GM23338 (cell line): ENCODE measurements around the gene MYO9A. TPM values are rescaled to one million over a fixed set of nuclear protein-coding genes. Genes with fewer than 3 reads are reported as not detected.

Experiments
- ATAC-seq: fragments of 200-7000 bp; cut with Tn5 transposase; 3 replicates; pipeline ENCODE4 v1.9.1; 2020
- DNase-seq: peaks from one replicate; pipeline ENCODE4 v3.0.0-alpha.2; 2015; ENCODE audit warnings: low spot score
- H2AFZ ChIP-seq: fragments of 200-600 bp; sonication (generic); 2 replicates; pipeline ENCODE4 v1.8.0; 2016; ENCODE audit warnings: antibody characterized with exemption, mild to moderate bottlenecking, moderate library complexity
- H3F3A ChIP-seq: fragments of 200-600 bp; sonication (generic); replicated peaks from 2 replicates; pipeline ENCODE4 v1.8.0; 2017; ENCODE audit warnings: antibody characterized with exemption, mixed run types, low read depth
- H3K27ac ChIP-seq: fragments of 200-600 bp; sonication (generic); 2 replicates; pipeline ENCODE4 v1.6.1; 2016; ENCODE audit warnings: low read depth
- H3K27me3 ChIP-seq: fragments of 200-600 bp; sonication (generic); 2 replicates; pipeline ENCODE4 v1.8.0; 2016; ENCODE audit warnings: mild to moderate bottlenecking, mixed run types, moderate library complexity; ENCODE audit not compliant: insufficient read depth
- H3K36me3 ChIP-seq: fragments of 200-600 bp; sonication (generic); 2 replicates; pipeline ENCODE4 v1.8.0; 2016; ENCODE audit warnings: mild to moderate bottlenecking; ENCODE audit not compliant: insufficient read depth
- H3K4me1 ChIP-seq: fragments of 200-600 bp; sonication (generic); 2 replicates; pipeline ENCODE4 v1.8.0; 2016; ENCODE audit warnings: mild to moderate bottlenecking, moderate library complexity; ENCODE audit not compliant: insufficient read depth
- H3K4me2 ChIP-seq: fragments of 200-600 bp; sonication (generic); 2 replicates; pipeline ENCODE4 v1.7.1; 2017; ENCODE audit warnings: mixed run types
- H3K4me3 ChIP-seq: fragments of 200-600 bp; sonication (generic); 2 replicates; pipeline ENCODE4 v1.6.1; 2016; ENCODE audit warnings: mixed run types
- H3K79me2 ChIP-seq: fragments of 200-600 bp; sonication (generic); replicated peaks from 2 replicates; pipeline ENCODE4 v1.8.0; 2017; ENCODE audit warnings: mild to moderate bottlenecking; ENCODE audit not compliant: insufficient read depth
- H3K9me2 ChIP-seq: fragments of 200-600 bp; sonication (generic); 2 replicates; pipeline ENCODE4 v1.8.0; 2017; ENCODE audit not compliant: insufficient read depth
- H4K20me1 ChIP-seq: fragments of 200-600 bp; sonication (generic); replicated peaks from 2 replicates; pipeline ENCODE4 v1.8.0; 2017; ENCODE audit warnings: mild to moderate bottlenecking; ENCODE audit not compliant: insufficient read depth
- H3K27ac Mint-ChIP-seq: 2 replicates; pipeline ENCODE4 v1.8.0; 2020; ENCODE audit warnings: inconsistent platforms, mild to moderate bottlenecking, moderate library complexity, mixed read lengths
- H3K27me3 Mint-ChIP-seq: 3 replicates; pipeline ENCODE4 v1.8.0; 2022; ENCODE audit warnings: low read depth, mild to moderate bottlenecking, moderate library complexity, mixed read lengths, inconsistent platforms; ENCODE audit not compliant: insufficient read depth, poor library complexity
- H3K36me3 Mint-ChIP-seq: 3 replicates; pipeline ENCODE4 v1.8.0; 2021; ENCODE audit warnings: low read depth, mild to moderate bottlenecking, inconsistent platforms, moderate library complexity, mixed read lengths
- H3K4me1 Mint-ChIP-seq: 3 replicates; pipeline ENCODE4 v1.8.0; 2020; ENCODE audit warnings: mild to moderate bottlenecking, inconsistent platforms, mixed read lengths
- H3K4me3 Mint-ChIP-seq: 3 replicates; pipeline ENCODE4 v1.8.0; 2021; ENCODE audit warnings: moderate library complexity, mild to moderate bottlenecking, inconsistent platforms, mixed read lengths
- H3K9me3 Mint-ChIP-seq: 3 replicates; pipeline ENCODE4 v1.8.0; 2020; ENCODE audit warnings: moderate library complexity, mild to moderate bottlenecking, inconsistent platforms, mixed read lengths
- CREB1 ChIP-seq: fragments of 250-450 bp; sonication (Bioruptor Pico); IDR thresholded peaks from 2 replicates; pipeline ENCODE4 v1.5.0; 2020; ENCODE audit warnings: low read depth, mild to moderate bottlenecking, moderate library complexity
- EZH2 ChIP-seq: fragments of 200-600 bp; sonication (generic); IDR thresholded peaks from one replicate; pipeline ENCODE4 v1.8.0; 2017; ENCODE audit warnings: antibody characterized with exemption, mild to moderate bottlenecking, low read depth; ENCODE audit not compliant: unreplicated experiment
- EZH2phosphoT487 ChIP-seq: fragments of 200-600 bp; sonication (generic); IDR thresholded peaks from one replicate; pipeline ENCODE4 v1.8.1; 2018; ENCODE audit warnings: antibody characterized with exemption; ENCODE audit not compliant: unreplicated experiment
- JUNB ChIP-seq: IDR thresholded peaks from one replicate; pipeline ENCODE4 v1.6.1; 2016; ENCODE audit warnings: antibody characterized with exemption; ENCODE audit not compliant: unreplicated experiment
- NANOG ChIP-seq: IDR thresholded peaks from 2 replicates; pipeline ENCODE4 v1.6.1; 2016; ENCODE audit warnings: antibody characterized with exemption, borderline replicate concordance
- STAT1 ChIP-seq: IDR thresholded peaks from one replicate; pipeline ENCODE4 v1.6.1; 2016; ENCODE audit warnings: antibody characterized with exemption; ENCODE audit not compliant: unreplicated experiment
- ZNF114 ChIP-seq: fragments of 250-450 bp; sonication (Bioruptor Pico); IDR thresholded peaks from 2 replicates; pipeline ENCODE4 v1.5.0; 2020; ENCODE audit warnings: mild to moderate bottlenecking, moderate library complexity
- ZNF331 ChIP-seq: fragments of 250-450 bp; sonication (Bioruptor Pico); IDR thresholded peaks from 2 replicates; pipeline ENCODE4 v1.5.0; 2020; ENCODE audit warnings: low read depth, mild to moderate bottlenecking, moderate library complexity
- polyA plus RNA-seq: library from polyadenylated mRNA; unstranded; fragments of >200 nt; fragmentation: Nextera tagmentation; extraction: Ambion mirVana; gene quantifications from 2 replicates; pipeline ENCODE4 v1.2.1, GENCODE V29; 2016
- total RNA-seq: library from RNA; depleted of rRNA; stranded (reverse); fragments of >200 nt; shearing (Covaris generic); gene quantifications from 2 replicates; pipeline ENCODE4 v1.2.3, GENCODE V29; 2014
- TF ChIP-seq, protein P1 (sequence below), 2 experiments: fragments of 200-600 bp in 1 of 2; sonication (generic) in 1 of 2; conservative IDR thresholded peaks; 2 replicates each; pipeline versions ENCODE4 v1.5.1 to v1.6.1; 2016 to 2017; ENCODE audit warnings: antibody characterized with exemption in 2 of 2, low read depth in 2 of 2, mild to moderate bottlenecking in 2 of 2, moderate library complexity in 1 of 2
- TF ChIP-seq, protein P2 (sequence below): fragments of 250-450 bp; sonication (Bioruptor Pico); IDR thresholded peaks from 2 replicates; pipeline ENCODE4 v1.5.0; 2020; ENCODE audit warnings: mild to moderate bottlenecking, moderate library complexity
- TF ChIP-seq, protein P3 (sequence below): IDR thresholded peaks from one replicate; pipeline ENCODE4 v1.6.1; 2018; ENCODE audit warnings: antibody characterized with exemption; ENCODE audit not compliant: unreplicated experiment

Gene MYO9A
- total and polyA plus RNA-seq, 2 experiments from 2014 or later, result 11.6 to 32.8 TPM

DNA sequence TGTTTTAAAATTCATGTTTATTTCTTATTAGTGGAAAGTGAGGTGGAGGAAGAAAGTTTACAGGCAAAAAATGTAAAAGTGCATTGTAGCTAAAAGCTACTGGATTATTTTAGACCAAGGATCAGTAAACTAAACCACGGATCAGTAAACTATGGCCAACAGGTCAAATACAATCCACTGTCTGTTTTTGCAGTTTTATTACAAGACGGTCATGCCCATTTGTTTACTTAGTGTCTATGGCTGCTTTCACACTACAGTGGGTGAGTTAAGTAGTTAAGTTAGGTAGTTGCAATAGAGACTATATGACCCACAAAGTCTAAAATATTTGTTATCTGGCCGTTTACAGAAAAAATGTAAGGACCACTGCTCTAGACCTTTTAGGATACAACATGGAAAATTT lies 225.6 kb downstream of the MYO9A start:
- Histone ChIP-seq H3K4me1 (no peaks in the 10 kb centered on the region), H3K27me3 (no peaks in the 10 kb centered on the region), H3K36me3 (no peaks in the 10 kb centered on the region), H3F3A (no peaks in the 10 kb centered on the region), H2AFZ (no peak overlapping the region), H3K9me2 (no peaks in the 10 kb centered on the region), H3K4me2 (no peak overlapping the region), H4K20me1 (no peaks in the 10 kb centered on the region), H3K4me3 (no peak overlapping the region), H3K79me2 (no peaks in the 10 kb centered on the region), H3K27ac (no peak overlapping the region)
- no peaks in the 10 kb centered on the region for H3K36me3 Mint-ChIP-seq
- ATAC-seq, result no peak
- no peaks in the 10 kb centered on the region for H3K9me3 Mint-ChIP-seq
- DNase-seq, result no peak
- no peak overlapping the region for H3K27ac Mint-ChIP-seq
- TF ChIP-seq, protein P1, sequence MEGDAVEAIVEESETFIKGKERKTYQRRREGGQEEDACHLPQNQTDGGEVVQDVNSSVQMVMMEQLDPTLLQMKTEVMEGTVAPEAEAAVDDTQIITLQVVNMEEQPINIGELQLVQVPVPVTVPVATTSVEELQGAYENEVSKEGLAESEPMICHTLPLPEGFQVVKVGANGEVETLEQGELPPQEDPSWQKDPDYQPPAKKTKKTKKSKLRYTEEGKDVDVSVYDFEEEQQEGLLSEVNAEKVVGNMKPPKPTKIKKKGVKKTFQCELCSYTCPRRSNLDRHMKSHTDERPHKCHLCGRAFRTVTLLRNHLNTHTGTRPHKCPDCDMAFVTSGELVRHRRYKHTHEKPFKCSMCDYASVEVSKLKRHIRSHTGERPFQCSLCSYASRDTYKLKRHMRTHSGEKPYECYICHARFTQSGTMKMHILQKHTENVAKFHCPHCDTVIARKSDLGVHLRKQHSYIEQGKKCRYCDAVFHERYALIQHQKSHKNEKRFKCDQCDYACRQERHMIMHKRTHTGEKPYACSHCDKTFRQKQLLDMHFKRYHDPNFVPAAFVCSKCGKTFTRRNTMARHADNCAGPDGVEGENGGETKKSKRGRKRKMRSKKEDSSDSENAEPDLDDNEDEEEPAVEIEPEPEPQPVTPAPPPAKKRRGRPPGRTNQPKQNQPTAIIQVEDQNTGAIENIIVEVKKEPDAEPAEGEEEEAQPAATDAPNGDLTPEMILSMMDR (conservative IDR thresholded peaks at IDR 0.05; ENCODE audit: low read depth in 2 of 2), result no peak
- TF ChIP-seq, protein P2, sequence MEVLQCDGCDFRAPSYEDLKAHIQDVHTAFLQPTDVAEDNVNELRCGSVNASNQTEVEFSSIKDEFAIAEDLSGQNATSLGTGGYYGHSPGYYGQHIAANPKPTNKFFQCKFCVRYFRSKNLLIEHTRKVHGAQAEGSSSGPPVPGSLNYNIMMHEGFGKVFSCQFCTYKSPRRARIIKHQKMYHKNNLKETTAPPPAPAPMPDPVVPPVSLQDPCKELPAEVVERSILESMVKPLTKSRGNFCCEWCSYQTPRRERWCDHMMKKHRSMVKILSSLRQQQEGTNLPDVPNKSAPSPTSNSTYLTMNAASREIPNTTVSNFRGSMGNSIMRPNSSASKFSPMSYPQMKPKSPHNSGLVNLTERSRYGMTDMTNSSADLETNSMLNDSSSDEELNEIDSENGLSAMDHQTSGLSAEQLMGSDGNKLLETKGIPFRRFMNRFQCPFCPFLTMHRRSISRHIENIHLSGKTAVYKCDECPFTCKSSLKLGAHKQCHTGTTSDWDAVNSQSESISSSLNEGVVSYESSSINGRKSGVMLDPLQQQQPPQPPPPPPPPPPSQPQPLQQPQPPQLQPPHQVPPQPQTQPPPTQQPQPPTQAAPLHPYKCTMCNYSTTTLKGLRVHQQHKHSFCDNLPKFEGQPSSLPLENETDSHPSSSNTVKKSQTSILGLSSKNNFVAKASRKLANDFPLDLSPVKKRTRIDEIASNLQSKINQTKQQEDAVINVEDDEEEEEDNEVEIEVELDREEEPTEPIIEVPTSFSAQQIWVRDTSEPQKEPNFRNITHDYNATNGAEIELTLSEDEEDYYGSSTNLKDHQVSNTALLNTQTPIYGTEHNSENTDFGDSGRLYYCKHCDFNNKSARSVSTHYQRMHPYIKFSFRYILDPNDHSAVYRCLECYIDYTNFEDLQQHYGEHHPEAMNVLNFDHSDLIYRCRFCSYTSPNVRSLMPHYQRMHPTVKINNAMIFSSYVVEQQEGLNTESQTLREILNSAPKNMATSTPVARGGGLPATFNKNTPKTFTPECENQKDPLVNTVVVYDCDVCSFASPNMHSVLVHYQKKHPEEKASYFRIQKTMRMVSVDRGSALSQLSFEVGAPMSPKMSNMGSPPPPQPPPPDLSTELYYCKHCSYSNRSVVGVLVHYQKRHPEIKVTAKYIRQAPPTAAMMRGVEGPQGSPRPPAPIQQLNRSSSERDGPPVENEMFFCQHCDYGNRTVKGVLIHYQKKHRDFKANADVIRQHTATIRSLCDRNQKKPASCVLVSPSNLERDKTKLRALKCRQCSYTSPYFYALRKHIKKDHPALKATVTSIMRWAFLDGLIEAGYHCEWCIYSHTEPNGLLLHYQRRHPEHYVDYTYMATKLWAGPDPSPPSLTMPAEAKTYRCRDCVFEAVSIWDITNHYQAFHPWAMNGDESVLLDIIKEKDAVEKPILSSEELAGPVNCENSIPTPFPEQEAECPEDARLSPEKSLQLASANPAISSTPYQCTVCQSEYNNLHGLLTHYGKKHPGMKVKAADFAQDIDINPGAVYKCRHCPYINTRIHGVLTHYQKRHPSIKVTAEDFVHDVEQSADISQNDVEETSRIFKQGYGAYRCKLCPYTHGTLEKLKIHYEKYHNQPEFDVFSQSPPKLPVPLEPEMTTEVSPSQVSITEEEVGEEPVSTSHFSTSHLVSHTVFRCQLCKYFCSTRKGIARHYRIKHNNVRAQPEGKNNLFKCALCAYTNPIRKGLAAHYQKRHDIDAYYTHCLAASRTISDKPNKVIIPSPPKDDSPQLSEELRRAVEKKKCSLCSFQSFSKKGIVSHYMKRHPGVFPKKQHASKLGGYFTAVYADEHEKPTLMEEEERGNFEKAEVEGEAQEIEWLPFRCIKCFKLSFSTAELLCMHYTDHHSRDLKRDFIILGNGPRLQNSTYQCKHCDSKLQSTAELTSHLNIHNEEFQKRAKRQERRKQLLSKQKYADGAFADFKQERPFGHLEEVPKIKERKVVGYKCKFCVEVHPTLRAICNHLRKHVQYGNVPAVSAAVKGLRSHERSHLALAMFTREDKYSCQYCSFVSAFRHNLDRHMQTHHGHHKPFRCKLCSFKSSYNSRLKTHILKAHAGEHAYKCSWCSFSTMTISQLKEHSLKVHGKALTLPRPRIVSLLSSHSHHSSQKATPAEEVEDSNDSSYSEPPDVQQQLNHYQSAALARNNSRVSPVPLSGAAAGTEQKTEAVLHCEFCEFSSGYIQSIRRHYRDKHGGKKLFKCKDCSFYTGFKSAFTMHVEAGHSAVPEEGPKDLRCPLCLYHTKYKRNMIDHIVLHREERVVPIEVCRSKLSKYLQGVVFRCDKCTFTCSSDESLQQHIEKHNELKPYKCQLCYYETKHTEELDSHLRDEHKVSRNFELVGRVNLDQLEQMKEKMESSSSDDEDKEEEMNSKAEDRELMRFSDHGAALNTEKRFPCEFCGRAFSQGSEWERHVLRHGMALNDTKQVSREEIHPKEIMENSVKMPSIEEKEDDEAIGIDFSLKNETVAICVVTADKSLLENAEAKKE (CRISPR knock-in tag), result no peak
- TF ChIP-seq ZNF331 (CRISPR knock-in tag) (no peak), JUNB (no peak), NANOG (no peak), ZNF114 (CRISPR knock-in tag) (no peak), STAT1 (no peak), EZH2phosphoT487 (no peak), CREB1 (CRISPR knock-in tag) (no peak), EZH2 (no peak)
- TF ChIP-seq, protein P3, sequence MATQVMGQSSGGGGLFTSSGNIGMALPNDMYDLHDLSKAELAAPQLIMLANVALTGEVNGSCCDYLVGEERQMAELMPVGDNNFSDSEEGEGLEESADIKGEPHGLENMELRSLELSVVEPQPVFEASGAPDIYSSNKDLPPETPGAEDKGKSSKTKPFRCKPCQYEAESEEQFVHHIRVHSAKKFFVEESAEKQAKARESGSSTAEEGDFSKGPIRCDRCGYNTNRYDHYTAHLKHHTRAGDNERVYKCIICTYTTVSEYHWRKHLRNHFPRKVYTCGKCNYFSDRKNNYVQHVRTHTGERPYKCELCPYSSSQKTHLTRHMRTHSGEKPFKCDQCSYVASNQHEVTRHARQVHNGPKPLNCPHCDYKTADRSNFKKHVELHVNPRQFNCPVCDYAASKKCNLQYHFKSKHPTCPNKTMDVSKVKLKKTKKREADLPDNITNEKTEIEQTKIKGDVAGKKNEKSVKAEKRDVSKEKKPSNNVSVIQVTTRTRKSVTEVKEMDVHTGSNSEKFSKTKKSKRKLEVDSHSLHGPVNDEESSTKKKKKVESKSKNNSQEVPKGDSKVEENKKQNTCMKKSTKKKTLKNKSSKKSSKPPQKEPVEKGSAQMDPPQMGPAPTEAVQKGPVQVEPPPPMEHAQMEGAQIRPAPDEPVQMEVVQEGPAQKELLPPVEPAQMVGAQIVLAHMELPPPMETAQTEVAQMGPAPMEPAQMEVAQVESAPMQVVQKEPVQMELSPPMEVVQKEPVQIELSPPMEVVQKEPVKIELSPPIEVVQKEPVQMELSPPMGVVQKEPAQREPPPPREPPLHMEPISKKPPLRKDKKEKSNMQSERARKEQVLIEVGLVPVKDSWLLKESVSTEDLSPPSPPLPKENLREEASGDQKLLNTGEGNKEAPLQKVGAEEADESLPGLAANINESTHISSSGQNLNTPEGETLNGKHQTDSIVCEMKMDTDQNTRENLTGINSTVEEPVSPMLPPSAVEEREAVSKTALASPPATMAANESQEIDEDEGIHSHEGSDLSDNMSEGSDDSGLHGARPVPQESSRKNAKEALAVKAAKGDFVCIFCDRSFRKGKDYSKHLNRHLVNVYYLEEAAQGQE, result no peak
- H3K4me3 Mint-ChIP-seq, result no peak overlapping the region
- no peaks in the 10 kb centered on the region for H3K27me3 Mint-ChIP-seq
- no peaks in the 10 kb centered on the region for H3K4me1 Mint-ChIP-seq
